Measurements from ENCODE around the gene TGFB1I1. TPM values are rescaled to one million over a fixed set of nuclear protein-coding genes. Genes with fewer than 3 reads are reported as not detected.
A peak's percentile ranks its signal among the peaks of the same experiment; 100 is the strongest.

TGFB1I1 gene
- total and polyA plus RNA-seq, 2 of the 13 experiments (the other 11 are each of a cell fraction or from before 2014, with no cell fraction given), result 0.80 to 2.9 TPM

GRCh38 chr16:31477220-31478216 lies 5.6 kb downstream of the TGFB1I1 start (continued):
- TF ChIP-seq ZBTB26 (CRISPR knock-in tag; IDR thresholded peaks at IDR 0.05; ENCODE audit: borderline replicate concordance) (no peak; the same call in 1 of the 2 replicates), ZSCAN9 (CRISPR knock-in tag; IDR thresholded peaks at IDR 0.05; ENCODE audit: borderline replicate concordance) (no peak), BRCA1 (CRISPR knock-in tag; IDR thresholded peaks at IDR 0.05) (peak; percentile 27; the same call in 1 of the 2 replicates), ZNF816 (CRISPR knock-in tag; IDR thresholded peaks at IDR 0.05; ENCODE audit: borderline replicate concordance) (no peak; the same call in 1 of the 2 replicates), CREM (IDR thresholded peaks at IDR 0.05) (peak; percentile 60; the same call in 1 of the 2 replicates), CREM (CRISPR knock-in tag; IDR thresholded peaks at IDR 0.05) (no peak), ADNP (CRISPR knock-in tag; IDR thresholded peaks at IDR 0.05) (no peak), SMC3 (IDR thresholded peaks at IDR 0.05; ENCODE audit: low read length) (peak; percentile 37), ZFYVE20 (CRISPR knock-in tag; IDR thresholded peaks at IDR 0.05; ENCODE audit: borderline replicate concordance, low read depth) (0 out of 2 replicates have a peak, but pooled peaks have one; percentile 63), ZNF337 (CRISPR knock-in tag; IDR thresholded peaks at IDR 0.05; ENCODE audit: borderline replicate concordance, low read depth) (peak; percentile 74; the same call in 1 of the 2 replicates), ZNF674 (CRISPR knock-in tag; IDR thresholded peaks at IDR 0.05; ENCODE audit: low read depth) (no peak), ATF5 (CRISPR knock-in tag; IDR thresholded peaks at IDR 0.05; ENCODE audit: low read depth) (peak; percentile 56; the same call in 1 of the 2 replicates), RBAK (CRISPR knock-in tag; IDR thresholded peaks at IDR 0.05) (no peak), E2F5 (CRISPR knock-in tag; conservative IDR thresholded peaks at IDR 0.05) (peak; percentile 63; the same call in 1 of the 2 replicates), ZSCAN20 (CRISPR knock-in tag; IDR thresholded peaks at IDR 0.05; ENCODE audit: borderline replicate concordance) (no peak), ZNF263 (CRISPR knock-in tag; IDR thresholded peaks at IDR 0.05) (no peak; the same call in 1 of the 2 replicates), ZNF33A (CRISPR knock-in tag; IDR thresholded peaks at IDR 0.05; ENCODE audit: borderline replicate concordance) (no peak), PAWR (CRISPR knock-in tag; IDR thresholded peaks at IDR 0.05; ENCODE audit: borderline replicate concordance) (no peak), NFKB2 (CRISPR knock-in tag; IDR thresholded peaks at IDR 0.05; ENCODE audit: borderline replicate concordance) (peak; percentile 28; the same call in 1 of the 2 replicates), MNT (IDR thresholded peaks at IDR 0.05) (peak; percentile 9; the same call in 1 of the 2 replicates), MBD4 (IDR thresholded peaks at IDR 0.05; ENCODE audit: borderline replicate concordance, low read length) (no peak), TCF7L2 (IDR thresholded peaks at IDR 0.05; ENCODE audit: low read depth, low read length) (no peak), ZNF619 (CRISPR knock-in tag; IDR thresholded peaks at IDR 0.05) (peak; percentile 33; the same call in 1 of the 2 replicates), ZNF446 (CRISPR knock-in tag; IDR thresholded peaks at IDR 0.05) (no peak), SP1 (IDR thresholded peaks at IDR 0.05) (no peak), SP1 (CRISPR knock-in tag; IDR thresholded peaks at IDR 0.05) (peak; percentile 52)
